Stimulated activated CD8-positive, alpha-beta memory T cell treated with anti-CD3 and anti-CD28 coated beads, Interleukin-4, amount 100 ng/mL, for 4 hours (primary cell): ENCODE results near the gene IQGAP3.

Experiments
- DNase-seq, 2 donors: peaks; one replicate each; pipeline ENCODE4 v3.0.0-alpha.2; 2020; ENCODE audit warnings: low read depth in 2 of 2, low spot score in 1 of 2

IQGAP3 gene

DNA sequence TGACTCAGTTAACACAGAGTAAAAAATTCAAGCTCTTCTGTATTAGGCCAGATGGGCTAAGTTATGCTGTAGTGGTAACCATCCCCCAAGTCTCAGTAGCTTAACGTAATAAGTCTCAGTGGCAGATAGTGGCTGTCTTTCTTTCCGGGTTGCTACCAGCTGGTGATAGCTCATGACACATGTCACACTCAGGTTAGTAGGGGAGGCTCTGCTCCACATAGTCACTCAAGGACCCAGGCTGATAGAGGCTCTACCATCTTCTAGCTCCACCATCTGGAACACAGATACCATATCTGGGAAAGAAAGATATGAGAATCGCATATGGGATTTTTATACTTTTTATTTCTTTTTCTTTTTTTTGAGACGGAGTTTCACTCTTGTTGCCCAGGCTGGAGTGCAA is 55.5 kb downstream of the IQGAP3 start:
- no peak for DNase-seq

DNA sequence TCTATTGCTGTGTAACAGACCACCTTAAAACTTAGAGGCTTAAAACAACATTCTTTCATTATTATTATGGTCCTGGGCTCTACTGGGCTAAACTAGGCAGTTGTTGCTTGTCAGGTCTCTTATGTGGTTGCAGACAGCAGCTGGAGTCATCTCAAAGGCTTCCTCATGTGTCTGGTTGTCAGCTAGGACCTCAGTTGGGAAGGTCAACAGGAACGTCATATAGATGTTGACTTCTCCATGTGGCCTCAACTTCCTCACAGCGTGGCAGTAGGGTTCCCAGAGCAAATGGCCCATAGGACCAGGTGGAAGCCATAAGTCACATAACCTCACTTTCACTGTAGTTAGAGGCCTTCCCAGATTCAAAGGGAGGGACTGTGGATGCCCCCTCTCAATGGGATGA is 56.4 kb downstream of the IQGAP3 start:
- DNase-seq = no peak

DNA sequence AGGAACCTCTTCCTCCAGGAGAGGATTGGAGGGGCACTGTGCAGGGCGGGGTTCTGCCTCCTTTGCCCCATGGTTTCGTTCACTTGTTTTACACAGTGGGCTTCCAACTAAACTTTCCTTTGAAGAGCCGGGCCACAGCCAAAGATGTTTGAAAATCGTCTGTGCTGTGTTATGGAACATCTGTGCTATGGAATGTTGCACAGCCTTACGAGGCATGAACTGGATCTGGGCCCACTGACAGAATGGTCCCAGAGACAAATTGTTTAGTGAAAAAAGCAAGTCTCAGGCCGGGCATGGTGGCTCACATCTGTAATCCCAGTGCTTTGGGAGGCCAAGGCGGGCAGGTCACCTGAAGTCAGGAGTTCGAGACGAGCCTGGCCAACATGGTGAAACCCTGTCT is 59.2 kb downstream of the IQGAP3 start:
- no peak for DNase-seq

- DNase-seq = no peak
Observed at GRCh38 chr1:156511644-156512043, 60.7 kb downstream of the IQGAP3 start.

- no peak for DNase-seq
Observed at GRCh38 chr1:156510709-156511108, 61.7 kb downstream of the IQGAP3 start.

DNA sequence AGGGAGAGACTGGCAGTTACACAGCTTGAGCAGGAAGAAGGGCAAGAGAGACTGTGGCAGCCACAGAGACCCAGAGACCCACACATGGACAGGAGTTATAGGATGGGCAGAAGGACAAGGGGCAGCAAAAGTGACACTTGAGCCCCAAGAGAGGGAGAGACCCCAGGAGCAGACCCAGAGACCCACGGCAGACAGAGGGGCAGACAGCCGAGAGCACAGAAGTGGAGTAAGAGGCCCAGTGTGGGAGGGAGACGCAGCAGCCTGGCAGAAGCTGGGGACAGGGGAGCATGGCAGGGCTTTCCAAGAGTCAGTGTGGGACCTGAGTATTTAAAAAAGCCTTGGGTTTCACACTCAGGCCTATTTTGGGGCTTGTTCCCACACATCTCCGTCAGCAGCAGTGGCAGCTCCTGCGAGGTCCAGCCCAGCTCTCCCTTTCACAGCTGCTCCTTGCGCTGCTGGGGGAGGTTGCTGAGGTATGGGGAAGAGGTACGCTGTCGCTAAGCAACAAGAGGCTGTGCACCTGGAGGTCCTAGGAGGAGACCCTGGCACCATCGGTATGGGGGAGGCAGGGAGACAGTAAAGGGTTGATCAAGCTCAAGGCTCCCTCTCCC is 62.8 kb downstream of the IQGAP3 start:
- DNase-seq = no peak

DNA sequence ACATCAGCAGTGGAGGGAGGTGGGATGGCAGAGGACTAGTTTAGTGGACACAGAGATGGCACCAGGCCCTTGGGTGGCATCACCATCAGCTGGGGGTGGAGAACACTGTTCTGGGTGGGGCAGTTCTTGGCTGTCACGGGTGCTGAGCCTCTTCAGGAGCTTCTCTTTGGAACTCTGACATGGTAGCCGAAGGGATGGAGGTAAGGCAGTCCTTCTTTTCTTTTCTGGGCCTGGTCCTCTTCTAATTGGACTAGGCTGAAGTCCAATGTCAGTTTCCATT is 63.5 kb downstream of the IQGAP3 start:
- no peak for DNase-seq

DNA sequence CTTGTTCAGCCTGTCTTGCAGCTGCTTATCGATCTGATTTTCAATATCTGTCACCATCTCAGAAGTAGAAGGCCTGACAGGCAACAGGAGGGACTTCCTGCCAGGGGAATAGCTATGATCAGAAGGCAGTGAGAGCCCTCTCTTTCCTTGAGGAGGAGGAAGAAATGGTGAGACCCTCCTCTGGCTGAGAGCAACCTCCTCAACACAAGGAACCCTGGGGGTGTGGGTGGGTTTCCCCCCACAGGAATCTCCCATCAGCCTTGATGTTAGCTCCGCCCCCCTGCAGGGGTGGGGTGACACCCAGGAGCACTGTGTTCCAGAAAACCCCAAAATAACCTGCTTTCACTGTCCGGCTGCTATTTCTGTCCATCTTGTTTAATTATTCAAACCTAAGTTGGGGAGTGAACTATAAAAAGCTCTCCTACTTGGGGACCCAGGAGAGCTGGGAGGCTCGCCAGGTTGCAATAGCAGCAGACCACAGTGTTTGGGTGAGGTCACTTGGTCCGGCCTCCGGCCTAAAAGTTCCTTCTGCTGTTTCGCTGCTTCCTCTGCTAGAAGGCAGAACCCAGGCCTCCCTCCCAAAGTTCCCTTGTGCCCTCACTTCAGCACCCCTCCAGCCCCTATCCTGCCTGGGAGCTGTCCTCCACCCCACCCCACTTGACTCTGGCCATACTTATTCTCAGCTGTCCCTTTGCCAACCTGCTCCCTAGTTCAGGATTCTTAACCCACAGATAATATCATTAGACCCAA is 64.0 kb downstream of the IQGAP3 start:
- no peak for DNase-seq

DNA sequence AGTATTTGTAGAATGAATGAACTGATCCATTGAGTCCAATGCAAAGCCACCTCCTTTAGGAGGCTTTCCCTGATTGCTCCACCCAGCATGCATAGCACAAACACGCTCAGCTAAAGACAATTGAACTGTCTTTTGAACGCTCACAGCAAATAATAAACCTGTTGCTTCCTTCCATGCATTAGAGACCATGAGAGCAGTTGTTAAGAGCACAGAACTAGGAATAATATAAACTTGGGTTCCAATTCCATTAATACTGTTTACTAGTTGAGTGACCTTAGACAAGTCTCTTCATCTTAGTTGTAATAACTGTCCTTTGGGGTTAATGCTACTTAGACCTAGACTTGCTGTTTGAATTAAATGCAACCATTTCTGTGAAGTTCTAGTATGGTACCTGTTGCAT is 65.9 kb downstream of the IQGAP3 start:
- DNase-seq = no peak

- DNase-seq = no peak
Observed at GRCh38 chr1:156505679-156506298, 66.6 kb downstream of the IQGAP3 start.

GRCh38 chr1:156504821-156505678 is 67.3 kb downstream of the IQGAP3 start:
- peak; percentile 94 to 98 for DNase-seq

GRCh38 chr1:156504438-156504813 is 67.9 kb downstream of the IQGAP3 start:
- DNase-seq = no peak

- DNase-seq = no peak
Observed at GRCh38 chr1:156503698-156504437, 68.5 kb downstream of the IQGAP3 start.

DNA sequence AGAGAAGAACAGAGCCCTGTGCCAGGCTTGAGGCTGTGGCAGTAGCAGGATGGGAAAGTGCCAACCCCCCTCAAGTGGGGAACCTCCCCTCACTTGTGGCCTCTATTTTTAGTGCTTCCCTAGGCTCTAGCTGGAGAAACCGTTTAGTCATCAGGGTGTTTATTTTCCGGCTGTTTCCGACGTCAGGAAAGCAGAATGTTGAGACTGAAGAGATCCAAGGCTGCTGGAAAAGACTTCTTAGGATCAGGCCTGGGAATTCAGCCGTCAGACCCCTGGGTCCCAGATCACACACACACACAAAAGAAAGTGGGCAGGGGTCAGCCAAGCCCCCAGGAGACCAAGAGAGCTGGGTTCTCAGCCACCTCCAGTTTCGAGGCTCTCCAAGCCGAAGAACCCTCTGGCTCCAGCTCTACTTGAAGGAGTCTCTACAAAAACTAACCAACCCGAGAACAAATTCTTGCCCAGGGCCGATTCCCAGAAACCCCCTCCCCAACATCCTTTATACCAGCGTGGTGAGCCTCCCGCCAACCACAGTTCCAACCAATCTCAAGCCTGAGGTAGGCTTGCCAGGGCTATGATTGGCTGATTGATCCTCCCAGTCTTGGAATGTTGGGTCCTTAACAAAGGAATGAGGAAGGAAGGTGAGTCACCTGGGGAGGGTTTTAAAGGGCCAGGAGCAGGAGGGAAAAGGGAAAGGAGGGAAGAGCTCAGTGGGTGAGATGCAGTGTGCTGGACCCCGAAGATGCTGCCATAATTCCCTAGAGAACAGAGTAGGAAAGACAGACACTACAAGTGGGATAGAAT is 69.3 kb downstream of the IQGAP3 start:
- DNase-seq = no peak

- no peak for DNase-seq
Observed at GRCh38 chr1:156502391-156502893, 69.9 kb downstream of the IQGAP3 start.

- DNase-seq = peak; percentile 87 to 88
Observed at GRCh38 chr1:156500793-156501506, 71.4 kb downstream of the IQGAP3 start.

DNA sequence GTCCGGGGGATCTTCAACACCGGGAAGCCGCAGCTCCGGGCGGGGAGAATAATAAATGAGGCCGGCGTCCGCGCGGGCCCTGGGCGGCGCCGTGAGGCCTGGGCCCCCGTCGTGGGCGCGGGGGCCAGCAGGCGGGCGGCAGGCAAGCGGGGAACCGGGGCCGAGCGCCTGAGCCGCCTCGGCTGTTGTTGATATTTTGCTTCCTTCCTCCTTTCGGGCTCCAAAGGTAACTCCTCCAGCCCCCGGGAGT is 71.9 kb downstream of the IQGAP3 start, which contains the start of gene MEF2D:
Gene MEF2D (minus strand): TSS at position 233 of the 250 bp plus-strand sequence. CDS start 17,483 bp downstream, outside the sequence.
- DNase-seq = no peak

GRCh38 chr1:156499842-156500542 is 72.4 kb downstream of the IQGAP3 start:
- DNase-seq = no peak
